Measurements from ENCODE around the gene CDC20B.

GRCh38 chr5:55151923-55152842 is 20.8 kb downstream of the CDC20B start:
- TF ChIP-seq CTCF (IDR thresholded peaks at IDR 0.05), result no peak
- no peak for TF ChIP-seq POLR2A (IDR thresholded peaks at IDR 0.05)
- no peak for TF ChIP-seq EP300 (IDR thresholded peaks at IDR 0.05)
- TF ChIP-seq POLR2AphosphoS5 (IDR thresholded peaks at IDR 0.05), result no peak

Measured in sigmoid colon (tissue), 4 donors.